Smooth muscle cell (in vitro differentiated cells): Measurements from ENCODE around the gene SLC9A3. TPM values are rescaled to one million over a fixed set of nuclear protein-coding genes. Genes with fewer than 3 reads are reported as not detected.

Source experiments
- DNase-seq: peaks from one replicate; lab custom pipeline; 2025; ENCODE audit not compliant: unreplicated experiment; lab: John Stamatoyannopoulos, UW
- H2AFZ ChIP-seq: fragments of 200-600 bp; sonication (generic); 2 replicates; pipeline ENCODE4 v1.6.0; 2016; ENCODE audit warnings: antibody characterized with exemption, low read depth, mild to moderate bottlenecking
- H3F3A ChIP-seq: fragments of 200-600 bp; sonication (generic); 2 replicates; pipeline ENCODE4 v1.6.0; 2017; ENCODE audit warnings: antibody characterized with exemption, low read depth
- H3K27ac ChIP-seq: fragments of 200-600 bp; sonication (generic); 2 replicates; pipeline ENCODE4 v1.5.1; 2016; ENCODE audit warnings: low read depth, mild to moderate bottlenecking
- H3K27me3 ChIP-seq: fragments of 200-600 bp; sonication (generic); 2 replicates; pipeline ENCODE4 v1.6.1; 2016; ENCODE audit warnings: low read depth, mild to moderate bottlenecking
- H3K36me3 ChIP-seq: fragments of 200-600 bp; sonication (generic); 2 replicates; pipeline ENCODE4 v1.5.1; 2016; ENCODE audit warnings: low read depth
- H3K4me1 ChIP-seq: fragments of 200-600 bp; sonication (generic); 2 replicates; pipeline ENCODE4 v1.5.1; 2016; ENCODE audit warnings: low read depth
- H3K4me2 ChIP-seq: fragments of 200-600 bp; sonication (generic); 2 replicates; pipeline ENCODE4 v1.6.0; 2016; ENCODE audit warnings: mild to moderate bottlenecking
- H3K4me3 ChIP-seq: fragments of 200-600 bp; sonication (generic); 2 replicates; pipeline ENCODE4 v1.5.1; 2016; ENCODE audit warnings: mild to moderate bottlenecking
- H3K79me2 ChIP-seq: fragments of 200-600 bp; sonication (generic); 2 replicates; pipeline ENCODE4 v1.6.0; 2016; ENCODE audit warnings: low read depth, mild to moderate bottlenecking
- H3K9ac ChIP-seq: fragments of 200-600 bp; sonication (generic); 2 replicates; pipeline ENCODE4 v1.6.0; 2016; ENCODE audit warnings: low read depth
- H3K9me3 ChIP-seq: fragments of 200-600 bp; sonication (generic); replicated peaks from 2 replicates; pipeline ENCODE4 v1.5.1; 2016; ENCODE audit warnings: low read depth
- H4K20me1 ChIP-seq: fragments of 200-600 bp; sonication (generic); 2 replicates; pipeline ENCODE4 v1.6.0; 2016; ENCODE audit warnings: low read depth
- CTCF ChIP-seq: fragments of 200-600 bp; sonication (generic); IDR thresholded peaks from 2 replicates; pipeline ENCODE4 v1.5.1; 2017; ENCODE audit warnings: borderline replicate concordance, mild to moderate bottlenecking, antibody characterized with exemption; ENCODE audit not compliant: insufficient read depth, poor library complexity, severe bottlenecking
- WGBS: methylation state at CpG from one replicate; pipeline ENCODE4 v1.1.7; 2016; ENCODE audit warnings: low lambda C conversion rate; 5-methylcytosine and 5-hydroxymethylcytosine counted together
- polyA plus RNA-seq: library from polyadenylated mRNA; unstranded; fragments of >200 nt; fragmentation: Nextera tagmentation; extraction: Ambion mirVana; gene quantifications from 2 replicates; pipeline ENCODE4 v1.2.1, GENCODE V29; 2016
- total RNA-seq: library from RNA; depleted of rRNA; stranded (reverse); fragments of >200 nt; gene quantifications from 2 replicates; pipeline ENCODE4 v1.2.3, GENCODE V29; 2014

SLC9A3 gene
- total and polyA plus RNA-seq, 2 experiments from 2014 or later = 1.1 to 1.8 TPM

DNA sequence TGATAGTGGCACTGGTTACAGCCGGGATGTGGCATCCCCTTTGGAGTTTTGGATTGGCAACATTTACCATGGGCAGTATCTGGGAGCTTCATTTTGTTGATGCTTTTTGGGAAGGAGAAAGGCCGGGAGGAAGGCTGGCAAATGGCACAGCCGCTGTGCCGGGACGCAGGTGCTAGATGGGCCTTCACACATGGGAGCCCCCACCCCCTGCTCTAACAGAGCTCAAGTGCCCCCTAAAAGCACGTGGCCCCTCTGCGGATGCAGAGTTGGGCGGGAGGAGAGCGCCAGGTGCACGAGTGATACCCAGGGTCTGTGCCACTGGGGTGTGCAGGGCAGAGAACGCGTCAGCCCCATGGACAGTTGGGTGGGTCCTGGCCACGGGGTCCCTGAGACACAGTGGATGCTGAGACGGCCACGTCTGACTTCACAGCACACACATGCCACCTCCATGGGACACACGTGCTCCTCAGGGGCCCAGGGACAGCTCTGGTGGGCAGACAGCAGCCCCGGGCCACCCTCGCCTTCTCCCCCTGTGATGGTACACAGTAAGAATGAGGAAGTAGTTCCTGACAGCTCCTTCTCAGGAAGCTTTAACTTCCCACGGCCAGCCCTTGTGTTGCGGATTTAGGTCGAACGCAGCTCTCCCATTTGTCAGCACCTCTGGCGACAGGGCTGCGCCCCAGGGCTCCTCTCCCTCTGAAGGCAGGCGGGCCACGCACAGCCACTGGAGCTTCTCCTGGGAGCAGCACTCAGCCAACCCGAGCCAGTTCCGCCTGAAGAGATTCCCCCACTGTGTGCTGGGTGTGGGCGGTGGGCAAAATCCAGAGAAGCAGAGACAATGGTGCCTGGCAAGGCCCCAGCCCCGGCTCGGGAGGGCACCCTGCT is 10.8 kb downstream of the SLC9A3 start:
- no peak overlapping the region for H3K27ac ChIP-seq
- H3K27me3 ChIP-seq = peaks cover 8% of the 10 kb centered on the region
- no peak for DNase-seq
- no peak overlapping the region for H3K9ac ChIP-seq
- no peaks in the 10 kb centered on the region for H4K20me1 ChIP-seq
- no peaks in the 10 kb centered on the region for H3K36me3 ChIP-seq
- no peak overlapping the region for H3K4me2 ChIP-seq
- TF ChIP-seq CTCF = no peak
- H3K79me2 ChIP-seq = no peaks in the 10 kb centered on the region
- no peaks in the 10 kb centered on the region for H3K9me3 ChIP-seq
- 69% methylated on average over 30 of the region's 31 CpGs for WGBS
- H3K4me1 ChIP-seq = no peaks in the 10 kb centered on the region
- no peaks in the 10 kb centered on the region for H3F3A ChIP-seq
- no peak overlapping the region for H2AFZ ChIP-seq
- H3K4me3 ChIP-seq = no peak overlapping the region

GRCh38 chr5:511476-511875 is 12.8 kb downstream of the SLC9A3 start:
- no peaks in the 10 kb centered on the region for H3K9me3 ChIP-seq
- no peaks in the 10 kb centered on the region for H3K4me1 ChIP-seq
- H4K20me1 ChIP-seq = no peaks in the 10 kb centered on the region
- no peak for DNase-seq
- no peaks in the 10 kb centered on the region for H3K36me3 ChIP-seq
- TF ChIP-seq CTCF = no peak
- H2AFZ ChIP-seq = no peak overlapping the region
- no peaks in the 10 kb centered on the region for H3K79me2 ChIP-seq
- H3K4me3 ChIP-seq = no peak overlapping the region
- no peak overlapping the region for H3K9ac ChIP-seq
- H3K4me2 ChIP-seq = no peak overlapping the region
- H3K27me3 ChIP-seq = peaks cover 5% of the 10 kb centered on the region
- H3F3A ChIP-seq = no peaks in the 10 kb centered on the region
- 96% methylated on average over 16 of the region's 16 CpGs for WGBS
- H3K27ac ChIP-seq = no peak overlapping the region

DNA sequence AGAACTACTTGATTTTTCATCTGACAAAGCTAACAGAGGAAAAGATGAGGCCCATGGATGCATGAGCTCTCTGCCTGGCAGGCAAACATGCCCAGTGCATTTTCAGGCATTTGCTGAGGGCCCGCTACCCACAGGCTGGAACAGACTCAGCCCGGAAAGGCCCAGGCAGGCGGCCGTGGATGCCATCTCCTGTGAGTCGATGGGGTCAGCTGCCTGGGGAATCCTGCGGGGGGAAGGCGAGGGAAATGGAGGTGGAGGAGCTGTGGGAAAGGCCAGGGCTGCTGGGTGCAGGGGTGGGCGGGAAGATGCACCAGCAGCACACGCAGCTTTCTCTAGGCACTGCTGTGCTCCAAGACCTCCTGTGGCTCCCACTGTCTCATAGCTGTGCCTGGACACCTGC is 13.7 kb downstream of the SLC9A3 start:
- no peaks in the 10 kb centered on the region for H3K9me3 ChIP-seq
- H3K36me3 ChIP-seq = no peaks in the 10 kb centered on the region
- H3K9ac ChIP-seq = no peak overlapping the region
- 82% methylated on average over 9 of the region's 9 CpGs for WGBS
- no peaks in the 10 kb centered on the region for H3K27me3 ChIP-seq
- DNase-seq = no peak
- no peaks in the 10 kb centered on the region for H4K20me1 ChIP-seq
- TF ChIP-seq CTCF = no peak
- no peak overlapping the region for H2AFZ ChIP-seq
- no peak overlapping the region for H3K4me2 ChIP-seq
- H3F3A ChIP-seq = no peaks in the 10 kb centered on the region
- H3K79me2 ChIP-seq = no peaks in the 10 kb centered on the region
- no peaks in the 10 kb centered on the region for H3K4me1 ChIP-seq
- no peak overlapping the region for H3K27ac ChIP-seq
- no peak overlapping the region for H3K4me3 ChIP-seq
